ENCODE data around the gene HSPG2.

GRCh38 chr1:21927533-21928237 is 9.4 kb downstream of the HSPG2 start:
- TF ChIP-seq CTCF (IDR thresholded peaks at IDR 0.05) (no peak), POLR2A (IDR thresholded peaks at IDR 0.05) (no peak), POLR2AphosphoS5 (IDR thresholded peaks at IDR 0.05) (peak; percentile 85), EP300 (IDR thresholded peaks at IDR 0.05) (no peak)

Data from gastroesophageal sphincter (tissue), 3 donors.